ENCODE data around the gene CALHM5.

CALHM5 gene

GRCh38 chr6:116535109-116535508 lies 23.7 kb downstream of the CALHM5 start:
- H3K27ac ChIP-seq (ENCODE audit: low read length), result no peak overlapping the region
- no peaks in the 10 kb centered on the region for H3K9me2 ChIP-seq (replicated peaks; ENCODE audit: insufficient read depth, low read length)
- H3K27me3 ChIP-seq (replicated peaks; ENCODE audit: insufficient read depth, low read length), result no peaks in the 10 kb centered on the region
- DNase-seq, result no peak
- no peak overlapping the region for H3K9ac ChIP-seq (ENCODE audit: low read length)
- TF ChIP-seq EZH2phosphoT487 (IDR thresholded peaks at IDR 0.05; ENCODE audit: low read length) (no peak), CTCF (IDR thresholded peaks at IDR 0.05; ENCODE audit: low read length) (no peak), EZH2 (optimal IDR thresholded peaks at IDR 0.05; ENCODE audit: low read depth, low read length) (no peak)
- no peaks in the 10 kb centered on the region for H4K20me1 ChIP-seq (ENCODE audit: insufficient read depth, low read length)
- H3K79me2 ChIP-seq (ENCODE audit: low read length), result no peaks in the 10 kb centered on the region
- H3F3A ChIP-seq (ENCODE audit: insufficient read depth, low read length), result no peaks in the 10 kb centered on the region
- no peak overlapping the region for H3K4me2 ChIP-seq (ENCODE audit: low read depth, low read length)
- no peaks in the 10 kb centered on the region for H3K36me3 ChIP-seq (replicated peaks; ENCODE audit: insufficient read depth, low read length)
- no peak overlapping the region for H3K4me3 ChIP-seq (ENCODE audit: low read length)
- H3K9me3 ChIP-seq (replicated peaks; ENCODE audit: insufficient read depth, low read length), result no peaks in the 10 kb centered on the region
- H3K4me1 ChIP-seq (ENCODE audit: low read length), result no peaks in the 10 kb centered on the region
- H2AFZ ChIP-seq (ENCODE audit: low read length), result no peak overlapping the region

- Histone ChIP-seq H3K36me3 (replicated peaks; ENCODE audit: insufficient read depth, low read length) (no peaks in the 10 kb centered on the region), H3K4me1 (ENCODE audit: low read length) (no peaks in the 10 kb centered on the region), H3K27me3 (replicated peaks; ENCODE audit: insufficient read depth, low read length) (no peaks in the 10 kb centered on the region), H3K4me3 (ENCODE audit: low read length) (no peak overlapping the region), H3K9me2 (replicated peaks; ENCODE audit: insufficient read depth, low read length) (no peaks in the 10 kb centered on the region), H3K9me3 (replicated peaks; ENCODE audit: insufficient read depth, low read length) (no peaks in the 10 kb centered on the region), H4K20me1 (ENCODE audit: insufficient read depth, low read length) (no peaks in the 10 kb centered on the region), H2AFZ (ENCODE audit: low read length) (peak overlapping the region; percentile 40; the same call in 1 of the 2 replicates), H3F3A (ENCODE audit: insufficient read depth, low read length) (no peaks in the 10 kb centered on the region), H3K4me2 (ENCODE audit: low read depth, low read length) (no peak overlapping the region), H3K9ac (ENCODE audit: low read length) (no peak overlapping the region), H3K79me2 (ENCODE audit: low read length) (no peaks in the 10 kb centered on the region), H3K27ac (ENCODE audit: low read length) (no peak overlapping the region)
- peak; percentile 72 for DNase-seq
- TF ChIP-seq CTCF (IDR thresholded peaks at IDR 0.05; ENCODE audit: low read length) (peak; percentile 72), EZH2 (optimal IDR thresholded peaks at IDR 0.05; ENCODE audit: low read depth, low read length) (no peak)
Measured at GRCh38 chr6:116536216-116536621, 24.8 kb downstream of the CALHM5 start.

DNA sequence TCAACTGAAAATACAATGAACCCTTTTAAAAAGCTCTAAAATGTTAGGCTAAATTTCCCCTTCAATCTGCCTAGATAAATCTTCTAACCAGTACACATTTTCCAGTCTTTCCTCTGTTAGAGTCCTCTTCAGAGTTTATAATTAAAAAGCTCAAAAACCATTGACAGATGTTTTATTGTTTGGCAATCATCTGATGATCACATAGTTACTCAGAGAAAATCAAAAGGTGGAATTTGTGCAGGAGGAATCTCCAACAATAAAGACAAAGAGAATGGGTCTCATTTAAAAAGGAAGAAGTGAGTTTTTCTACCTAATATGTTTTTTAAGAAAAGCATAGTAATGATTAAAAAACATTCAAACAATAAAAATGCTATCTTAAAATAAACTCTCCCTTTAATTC lies 31.0 kb downstream of the CALHM5 start:
- no peaks in the 10 kb centered on the region for H4K20me1 ChIP-seq (ENCODE audit: insufficient read depth, low read length)
- H2AFZ ChIP-seq (ENCODE audit: low read length), result no peak overlapping the region
- no peak overlapping the region for H3K4me3 ChIP-seq (ENCODE audit: low read length)
- TF ChIP-seq CTCF (IDR thresholded peaks at IDR 0.05; ENCODE audit: low read length), result no peak
- TF ChIP-seq EZH2phosphoT487 (IDR thresholded peaks at IDR 0.05; ENCODE audit: low read length), result no peak
- no peak for TF ChIP-seq EZH2 (optimal IDR thresholded peaks at IDR 0.05; ENCODE audit: low read depth, low read length)
- H3F3A ChIP-seq (ENCODE audit: insufficient read depth, low read length), result no peaks in the 10 kb centered on the region
- H3K27ac ChIP-seq (ENCODE audit: low read length), result no peak overlapping the region
- H3K9me3 ChIP-seq (replicated peaks; ENCODE audit: insufficient read depth, low read length), result no peaks in the 10 kb centered on the region
- H3K36me3 ChIP-seq (replicated peaks; ENCODE audit: insufficient read depth, low read length), result no peaks in the 10 kb centered on the region
- no peak for DNase-seq
- H3K9ac ChIP-seq (ENCODE audit: low read length), result no peak overlapping the region
- H3K79me2 ChIP-seq (ENCODE audit: low read length), result no peaks in the 10 kb centered on the region
- H3K4me2 ChIP-seq (ENCODE audit: low read depth, low read length), result no peak overlapping the region
- no peaks in the 10 kb centered on the region for H3K4me1 ChIP-seq (ENCODE audit: low read length)
- no peaks in the 10 kb centered on the region for H3K9me2 ChIP-seq (replicated peaks; ENCODE audit: insufficient read depth, low read length)
- no peaks in the 10 kb centered on the region for H3K27me3 ChIP-seq (replicated peaks; ENCODE audit: insufficient read depth, low read length)
